Activated CD4-positive, alpha-beta T cell treated with anti-CD3 and anti-CD28 coated beads, Interleukin-2, Interleukin-6, amounts not matched to agents 100 ng/mL and 50 ng/mL, durations not matched to agents 16 hours and 8 hours (primary cell): ENCODE results near the gene PPRC1.
A peak's percentile ranks its signal among the peaks of the same experiment; 100 is the strongest.

Experiments
- DNase-seq: peaks from one replicate; pipeline ENCODE4 v3.0.0-alpha.2; 2020

Gene PPRC1

GRCh38 chr10:102119417-102120141, 13.3 kb upstream of the PPRC1 start:
- DNase-seq: peak; percentile 79

GRCh38 chr10:102120142-102120990, 12.5 kb upstream of the PPRC1 start, which contains the start of gene LDB1:
TSS of gene LDB1 (minus strand) at chr10:102120368. CDS start at chr10:102120110, 258 bp downstream.
- peak; percentile 78 for DNase-seq

- peak; percentile 14 for DNase-seq
These were observed 11.7 kb upstream of the PPRC1 start for GRCh38 chr10:102120991-102121738.

- no peak for DNase-seq
These were observed 11.0 kb upstream of the PPRC1 start for GRCh38 chr10:102121739-102122372.

- no peak for DNase-seq
These were observed 10.4 kb upstream of the PPRC1 start for GRCh38 chr10:102122450-102122849.

- no peak for DNase-seq
These were observed 9.6 kb upstream of the PPRC1 start for GRCh38 chr10:102123223-102123622.

- DNase-seq: no peak
These were observed 1.3 kb upstream of the PPRC1 start for GRCh38 chr10:102131286-102132170.

- no peak for DNase-seq
These were observed 662 bp upstream of the PPRC1 start for GRCh38 chr10:102132193-102132562.

GRCh38 chr10:102133373-102134195, 744 bp downstream of the PPRC1 start:
- peak; percentile 80 for DNase-seq

GRCh38 chr10:102134416-102134815, 1.6 kb downstream of the PPRC1 start:
- no peak for DNase-seq

- no peak for DNase-seq
These were observed 3.2 kb downstream of the PPRC1 start for GRCh38 chr10:102135956-102136526.

GRCh38 chr10:102139281-102140110, 6.7 kb downstream of the PPRC1 start:
- DNase-seq: no peak

GRCh38 chr10:102140218-102140617, 7.4 kb downstream of the PPRC1 start:
- no peak for DNase-seq

GRCh38 chr10:102140913-102141540, 8.2 kb downstream of the PPRC1 start:
- no peak for DNase-seq

GRCh38 chr10:102141583-102142107, 8.8 kb downstream of the PPRC1 start:
- no peak for DNase-seq

- DNase-seq: no peak
These were observed 14.2 kb downstream of the PPRC1 start for GRCh38 chr10:102146971-102147428.

GRCh38 chr10:102147561-102147960, 14.7 kb downstream of the PPRC1 start:
- no peak for DNase-seq

GRCh38 chr10:102148275-102148674, 15.4 kb downstream of the PPRC1 start:
- DNase-seq: no peak
